Myometrial cell (primary cell): ENCODE measurements around the gene TEC. TPM values are rescaled to one million over a fixed set of nuclear protein-coding genes. Genes with fewer than 3 reads are reported as not detected.

Source experiments
- total RNA-seq: library from RNA; depleted of rRNA; stranded (reverse); fragments of >200 nt; gene quantifications from 2 replicates; pipeline ENCODE4 v1.2.3, GENCODE V29; 2015

TEC gene
- total RNA-seq: 0.35 and 1.4 TPM in 2 replicates

GRCh38 chr4:48268956-48269860 is at the start of gene TEC:
TSS of gene TEC (minus strand) at chr4:48269838. CDS start at chr4:48228614, 41,224 bp downstream.

DNA sequence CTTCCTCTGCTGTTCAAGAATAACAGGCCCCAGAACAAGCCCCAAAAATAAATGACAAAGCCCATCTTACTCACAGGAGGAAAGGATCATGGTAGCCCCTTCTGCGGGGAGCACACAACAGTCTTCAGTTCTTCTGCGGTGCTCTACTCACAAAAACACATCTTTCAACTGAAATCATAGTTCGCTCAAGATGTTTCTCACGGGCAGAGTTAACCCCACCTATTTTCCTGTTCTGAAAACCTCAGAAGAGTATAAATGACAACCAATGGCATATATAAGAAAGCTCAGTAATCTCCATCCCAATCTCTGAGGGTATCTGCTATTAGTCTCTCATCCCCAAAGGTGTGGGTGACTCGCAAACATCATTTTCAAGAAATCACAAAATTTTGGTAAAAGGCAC is 135.6 kb downstream of the TEC start, which contains the start of gene TXK:
TXK (minus strand) TSS at position 170 of the 400 bp plus-strand sequence; CDS start at position 90, 80 bp downstream.

Other genes with a start within 250 kb of the TEC start
- gene TXK, start 135.6 kb downstream of the TEC start, total RNA-seq: 0.86 and 2.7 TPM in 2 replicates
- gene SLAIN2, start 71.7 kb upstream of the TEC start, total RNA-seq: 21.6 and 43.8 TPM in 2 replicates
- gene SLC10A4, start 213.5 kb upstream of the TEC start, total RNA-seq: 0.35 TPM in 1 of 2 replicates, not detected in the other
- gene ZAR1, start 220.4 kb upstream of the TEC start, total RNA-seq: not detected in 2 replicates